ENCODE measurements around the gene PCDHGA11.
"Not testable (repeated sequence)": the region's sequence is repeated elsewhere in the genome, so short reads cannot be mapped to it uniquely, and the experiment has no call there.

Gene PCDHGA11

GRCh38 chr5:141432726-141433125 lies 11.9 kb downstream of the PCDHGA11 start:
- not testable (repeated sequence) for DNase-seq

GRCh38 chr5:141434006-141434405 lies 13.2 kb downstream of the PCDHGA11 start:
- DNase-seq = no peak

GRCh38 chr5:141437221-141437620 lies 16.4 kb downstream of the PCDHGA11 start:
- DNase-seq = no peak

GRCh38 chr5:141439411-141440141 lies 18.7 kb downstream of the PCDHGA11 start:
- peak; percentile 49 for DNase-seq

- no peak for DNase-seq
These were observed 19.5 kb downstream of the PCDHGA11 start for GRCh38 chr5:141440341-141440740.

GRCh38 chr5:141441571-141442170 lies 20.8 kb downstream of the PCDHGA11 start:
- DNase-seq = no peak

- no peak for DNase-seq
These were observed 44.5 kb downstream of the PCDHGA11 start for GRCh38 chr5:141465351-141465750.

Data from NCI-H1048 (cell line).